Activated CD8-positive, alpha-beta T cell treated with anti-CD3 and anti-CD28 coated beads, Interleukin-2, amount 10 ng/mL, durations not matched to agents 7 days and 5 days (primary cell): ENCODE measurements around the gene ESRRB. TPM values are rescaled to one million over a fixed set of nuclear protein-coding genes. Genes with fewer than 3 reads are reported as not detected.

Source experiments
- ATAC-seq: fragments of 150-1000 bp; cut with Tn5 transposase; one replicate; pipeline ENCODE4 v1.10.0; 2021; ENCODE audit warnings: moderate library complexity
- CTCF ChIA-PET: fragments of 350-600 bp; sonication (Branson Sonifier 250); formaldehyde crosslinking; loops from one replicate; lab custom pipeline; 2021; ENCODE audit warnings: antibody characterized with exemption; lab: Charles Lee
- POLR2A ChIA-PET: fragments of 350-600 bp; sonication (Branson Sonifier 250); formaldehyde crosslinking; loops from one replicate; lab custom pipeline; 2021; ENCODE audit warnings: antibody characterized with exemption; lab: Charles Lee
- DNase-seq: peaks from one replicate; pipeline ENCODE4 v3.0.0-alpha.2; 2020
- H3K27ac Mint-ChIP-seq: one replicate; pipeline ENCODE4 v1.8.0; 2021; ENCODE audit warnings: mild to moderate bottlenecking, mixed read lengths
- H3K27me3 Mint-ChIP-seq: one replicate; pipeline ENCODE4 v1.8.0; 2021; ENCODE audit warnings: low read depth, mixed read lengths
- H3K36me3 Mint-ChIP-seq: one replicate; pipeline ENCODE4 v1.8.0; 2021; ENCODE audit warnings: low read depth, mixed read lengths
- H3K4me1 Mint-ChIP-seq: one replicate; pipeline ENCODE4 v1.8.0; 2021; ENCODE audit warnings: low read depth, mixed read lengths
- H3K4me3 Mint-ChIP-seq: one replicate; pipeline ENCODE4 v1.8.0; 2021; ENCODE audit warnings: mild to moderate bottlenecking, mixed read lengths
- H3K9me3 Mint-ChIP-seq: one replicate; pipeline ENCODE4 v1.8.0; 2022; ENCODE audit warnings: mixed read lengths; ENCODE audit not compliant: insufficient read depth
- total RNA-seq, 2 experiments: library from RNA; stranded (reverse); gene quantifications; one replicate each; pipeline ENCODE4 v1.2.3, GENCODE V29; 2021

ESRRB gene
- total RNA-seq, 2 experiments from 2014 or later = 0.05 TPM; not detected in 1

DNA sequence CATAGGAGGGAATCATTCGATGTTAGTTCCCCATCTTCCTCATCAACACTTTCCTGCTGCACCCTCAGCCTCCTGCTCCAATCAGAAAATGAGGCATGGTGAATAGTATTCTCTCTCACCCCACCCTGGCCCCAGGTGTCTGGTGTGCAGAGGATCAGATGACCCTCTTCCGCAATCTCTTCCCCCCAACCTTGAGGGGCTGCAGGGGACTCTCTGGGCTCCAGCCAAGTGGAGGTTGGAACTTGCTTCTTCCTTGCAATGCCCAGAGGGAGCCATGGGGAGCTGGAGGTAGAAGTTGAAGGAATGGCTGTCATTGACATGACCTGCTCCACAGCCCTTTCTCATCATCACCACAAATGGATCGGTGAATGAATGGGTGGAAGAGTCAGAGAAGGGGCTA is 20.2 kb upstream of the ESRRB start:
- ChIA-PET CTCF (interaction anchor here (1.0 kb wide), 1 partner anchor 304 kb away, joined by 3 read pairs; no protein-coding TSS in a partner anchor), POLR2A (no interaction called here)
- no peak overlapping the region for H3K27ac Mint-ChIP-seq
- ATAC-seq (no peak), DNase-seq (no peak)
- no peaks in the 10 kb centered on the region for H3K9me3 Mint-ChIP-seq
- no peak overlapping the region for H3K4me3 Mint-ChIP-seq
- H3K27me3 Mint-ChIP-seq = peaks cover 7% of the 10 kb centered on the region
- H3K36me3 Mint-ChIP-seq = no peaks in the 10 kb centered on the region
- H3K4me1 Mint-ChIP-seq = peaks cover 3% of the 10 kb centered on the region

DNA sequence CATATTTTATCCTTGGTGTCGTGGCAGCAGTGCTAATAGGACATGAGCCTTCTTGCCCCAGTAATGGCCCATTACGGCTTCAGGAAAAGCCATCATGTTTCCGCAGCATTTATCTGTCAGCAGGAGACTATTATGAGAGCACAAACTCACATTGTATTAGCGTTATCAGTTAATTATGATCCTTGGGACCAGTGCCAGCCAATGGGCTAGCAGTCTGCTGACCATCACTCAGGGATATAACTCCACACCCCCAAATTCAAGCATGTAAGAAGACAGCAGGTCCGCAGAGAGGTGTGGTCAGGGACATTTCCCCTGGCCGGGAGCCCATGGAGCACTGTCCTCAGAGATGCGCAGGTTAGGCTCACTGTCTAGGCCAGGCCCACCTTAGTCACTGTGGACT is 4.9 kb upstream of the ESRRB start:
- Mint-ChIP-seq H3K4me1 (no peaks in the 10 kb centered on the region), H3K27me3 (peaks cover 31% of the 10 kb centered on the region), H3K27ac (no peak overlapping the region), H3K36me3 (no peaks in the 10 kb centered on the region), H3K9me3 (no peaks in the 10 kb centered on the region), H3K4me3 (no peak overlapping the region)
- CTCF ChIA-PET = interaction anchor here (1.1 to 1.4 kb wide), 2 partner anchors 16 to 320 kb away, joined by 4 to 6 read pairs; no protein-coding TSS in a partner anchor
- ATAC-seq (no peak), DNase-seq (no peak)
- POLR2A ChIA-PET = no interaction called here

DNA sequence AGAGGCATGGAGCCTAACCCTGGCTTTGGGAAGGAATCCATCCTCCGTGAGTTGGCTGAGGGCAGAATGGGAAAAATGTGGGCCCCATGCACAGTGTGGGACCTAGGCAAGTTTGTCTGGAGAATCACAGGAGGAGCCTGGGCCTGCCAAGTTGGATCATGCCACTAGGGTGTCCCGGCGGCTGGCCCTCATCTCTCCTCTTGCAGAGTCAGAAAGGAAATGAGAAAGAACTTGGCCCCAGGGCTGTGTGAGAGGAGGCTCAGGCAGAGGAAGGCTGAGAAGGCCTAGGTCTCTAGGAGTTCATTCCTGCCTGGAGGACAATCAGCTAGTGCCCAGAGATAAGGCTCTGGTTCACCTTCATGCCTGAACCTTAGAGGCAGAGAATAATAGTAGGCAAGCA is 2.5 kb upstream of the ESRRB start:
- H3K36me3 Mint-ChIP-seq = no peaks in the 10 kb centered on the region
- POLR2A ChIA-PET = no interaction called here
- H3K27me3 Mint-ChIP-seq = peaks cover 48% of the 10 kb centered on the region
- CTCF ChIA-PET = no interaction called here
- DNase-seq = no peak
- no peak overlapping the region for H3K27ac Mint-ChIP-seq
- ATAC-seq = no peak
- H3K9me3 Mint-ChIP-seq = no peaks in the 10 kb centered on the region
- peaks cover 3% of the 10 kb centered on the region for H3K4me1 Mint-ChIP-seq
- H3K4me3 Mint-ChIP-seq = no peak overlapping the region

DNA sequence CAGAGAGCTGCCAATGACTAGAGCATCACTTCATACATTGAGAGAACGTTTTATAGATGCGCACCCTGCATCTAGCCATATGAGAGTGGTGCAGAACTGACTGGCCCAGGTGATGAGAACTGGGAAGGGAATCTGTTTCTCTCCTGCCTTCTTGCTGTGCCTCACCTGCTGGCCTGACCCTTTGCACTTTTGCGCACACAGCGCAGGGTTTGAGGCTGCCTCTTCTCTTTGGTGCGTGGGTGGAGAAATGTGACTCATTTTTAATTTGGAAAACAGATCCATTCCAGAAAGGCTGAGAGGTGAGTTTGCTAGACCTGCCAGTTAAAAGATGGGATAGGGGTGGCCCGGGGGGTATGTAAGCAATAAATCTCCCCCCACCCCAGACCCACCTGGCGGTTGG is 453 bp upstream of the ESRRB start:
- H3K4me1 Mint-ChIP-seq = peaks cover 3% of the 10 kb centered on the region
- ChIA-PET CTCF (interaction anchor here (1.5 kb wide), 1 partner anchor 10 kb away, joined by 3 read pairs; no protein-coding TSS in a partner anchor), POLR2A (no interaction called here)
- DNase-seq (no peak), ATAC-seq (no peak)
- H3K4me3 Mint-ChIP-seq = no peak overlapping the region
- H3K27ac Mint-ChIP-seq = no peak overlapping the region
- H3K9me3 Mint-ChIP-seq = no peaks in the 10 kb centered on the region
- H3K27me3 Mint-ChIP-seq = peaks cover 62% of the 10 kb centered on the region
- H3K36me3 Mint-ChIP-seq = no peaks in the 10 kb centered on the region

DNA sequence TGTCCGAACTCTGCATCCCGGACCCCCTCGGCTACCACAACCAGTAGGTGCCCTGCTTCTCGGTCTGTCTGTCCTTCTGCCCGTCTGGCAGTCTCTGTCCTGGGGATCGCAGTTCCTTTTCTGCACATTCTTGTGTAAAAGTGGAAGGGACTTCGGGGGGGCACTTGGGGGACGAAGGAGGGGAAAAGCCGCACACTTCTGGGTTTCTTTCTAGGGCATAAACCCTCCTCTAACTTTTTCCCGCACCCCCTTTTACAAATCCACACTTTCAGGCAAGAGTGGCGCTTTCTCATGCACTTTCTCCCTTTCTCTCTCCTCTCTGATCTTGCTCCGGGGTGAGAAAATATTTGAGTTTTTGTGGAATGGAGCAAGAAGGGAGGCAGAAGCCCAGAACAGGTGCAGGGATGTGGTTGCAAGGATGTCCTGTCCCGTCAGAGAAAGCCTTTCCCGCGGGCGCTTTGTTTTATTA is 506 bp downstream of the ESRRB start:
- peaks cover 66% of the 10 kb centered on the region for H3K27me3 Mint-ChIP-seq
- H3K4me3 Mint-ChIP-seq = no peak overlapping the region
- CTCF ChIA-PET = interaction anchor here (1.5 kb wide), 1 partner anchor 9 kb away, joined by 3 read pairs; no protein-coding TSS in a partner anchor
- H3K27ac Mint-ChIP-seq = no peak overlapping the region
- POLR2A ChIA-PET = no interaction called here
- H3K36me3 Mint-ChIP-seq = no peaks in the 10 kb centered on the region
- no peak for ATAC-seq
- peaks cover 3% of the 10 kb centered on the region for H3K4me1 Mint-ChIP-seq
- no peak for DNase-seq
- H3K9me3 Mint-ChIP-seq = no peaks in the 10 kb centered on the region

DNA sequence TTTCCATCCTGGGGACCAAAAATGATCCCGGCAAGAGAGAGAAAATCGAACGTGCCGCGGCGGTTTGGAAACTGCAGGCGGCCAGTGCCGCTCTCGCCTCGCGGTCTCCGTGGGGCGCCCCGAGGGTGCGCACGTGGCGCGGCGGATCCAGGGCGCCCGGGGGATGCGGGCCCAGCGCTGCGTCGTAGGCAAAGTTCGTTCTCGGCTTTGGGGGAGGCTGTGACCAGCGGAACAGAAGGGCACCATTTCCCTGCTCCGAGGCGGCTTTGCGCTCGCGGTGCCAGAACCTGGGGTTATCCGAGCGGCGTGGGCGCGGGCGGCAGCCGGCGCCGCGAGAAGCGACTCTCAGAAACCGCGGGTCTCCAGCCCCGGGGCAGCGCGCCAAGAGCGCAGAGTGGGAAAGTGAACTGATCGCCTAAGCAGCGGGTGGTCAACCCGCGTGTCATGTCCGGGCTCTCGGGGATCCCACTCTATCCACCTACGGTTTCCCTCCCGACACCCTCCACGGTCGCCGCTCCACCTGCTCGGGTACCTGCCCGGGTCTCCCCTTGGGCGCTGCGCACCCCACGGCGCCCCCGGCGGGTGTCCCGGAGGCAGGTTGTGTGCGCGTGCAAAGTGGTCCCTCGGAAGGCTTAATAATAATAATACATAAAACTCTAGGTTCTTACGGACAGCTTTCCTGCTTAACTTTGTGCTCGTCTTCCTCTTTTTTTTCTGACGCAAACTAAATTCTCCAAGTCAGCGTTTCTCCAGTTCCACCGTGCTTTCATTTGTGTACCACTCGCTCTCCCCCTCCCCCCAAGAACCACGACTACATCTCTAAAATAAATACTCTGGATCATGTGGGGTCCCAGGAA is 1.2 kb downstream of the ESRRB start:
- Mint-ChIP-seq H3K27me3 (peaks cover 68% of the 10 kb centered on the region), H3K4me1 (peaks cover 3% of the 10 kb centered on the region), H3K9me3 (no peaks in the 10 kb centered on the region), H3K27ac (no peak overlapping the region), H3K36me3 (no peaks in the 10 kb centered on the region), H3K4me3 (no peak overlapping the region)
- ATAC-seq = no peak
- ChIA-PET CTCF (interaction anchor here (1.9 kb wide), 1 partner anchor 10 kb away, joined by 10 read pairs; no protein-coding TSS in a partner anchor), POLR2A (no interaction called here)
- no peak for DNase-seq

DNA sequence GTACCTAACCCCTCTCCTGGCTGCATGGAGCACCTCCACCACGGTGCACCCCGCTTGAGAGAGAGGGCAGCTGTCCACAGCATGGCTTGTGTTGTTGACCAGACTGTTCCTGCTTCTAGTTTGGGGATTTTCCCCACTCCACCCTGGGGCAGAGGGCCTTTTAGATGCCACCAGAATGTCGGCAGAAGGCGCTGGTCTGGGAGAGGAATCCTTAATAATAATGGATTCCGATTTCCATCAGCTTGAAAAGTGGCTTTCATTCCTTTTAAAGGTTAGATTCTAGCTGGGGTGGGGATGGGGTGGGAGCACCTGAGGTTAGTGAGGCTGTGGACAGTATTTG is 1.8 kb downstream of the ESRRB start:
- no peaks in the 10 kb centered on the region for H3K9me3 Mint-ChIP-seq
- POLR2A ChIA-PET = no interaction called here
- CTCF ChIA-PET = interaction anchor here (1.9 kb wide), 1 partner anchor 10 kb away, joined by 10 read pairs; no protein-coding TSS in a partner anchor
- no peak overlapping the region for H3K4me3 Mint-ChIP-seq
- H3K4me1 Mint-ChIP-seq = peaks cover 3% of the 10 kb centered on the region
- DNase-seq = no peak
- no peaks in the 10 kb centered on the region for H3K36me3 Mint-ChIP-seq
- H3K27ac Mint-ChIP-seq = no peak overlapping the region
- ATAC-seq = no peak
- peaks cover 69% of the 10 kb centered on the region for H3K27me3 Mint-ChIP-seq

DNA sequence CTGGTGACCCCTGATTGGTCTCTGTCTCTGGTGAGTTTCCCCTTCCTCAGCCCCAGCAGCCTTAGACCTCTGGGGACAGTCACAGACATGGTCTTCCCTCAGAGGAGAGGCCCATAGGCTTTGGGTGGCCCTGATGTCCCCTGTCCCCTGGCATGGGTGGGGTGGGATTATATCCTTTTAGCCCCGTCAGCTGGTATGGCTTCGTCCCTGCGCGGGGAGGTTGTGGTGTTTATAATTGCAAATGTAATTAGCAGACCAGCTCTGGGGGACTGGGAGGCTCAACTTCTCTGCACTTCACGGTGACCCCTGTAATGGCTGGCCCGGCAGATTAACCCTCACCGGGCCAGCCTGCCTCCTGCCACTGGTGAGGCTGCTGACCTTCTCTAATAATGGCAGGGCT is 5.1 kb downstream of the ESRRB start:
- Mint-ChIP-seq H3K36me3 (no peaks in the 10 kb centered on the region), H3K27me3 (peaks cover 72% of the 10 kb centered on the region), H3K9me3 (no peaks in the 10 kb centered on the region), H3K4me1 (peaks cover 3% of the 10 kb centered on the region), H3K27ac (no peak overlapping the region), H3K4me3 (no peak overlapping the region)
- ATAC-seq (no peak), DNase-seq (no peak)
- POLR2A ChIA-PET = no interaction called here
- CTCF ChIA-PET = no interaction called here

DNA sequence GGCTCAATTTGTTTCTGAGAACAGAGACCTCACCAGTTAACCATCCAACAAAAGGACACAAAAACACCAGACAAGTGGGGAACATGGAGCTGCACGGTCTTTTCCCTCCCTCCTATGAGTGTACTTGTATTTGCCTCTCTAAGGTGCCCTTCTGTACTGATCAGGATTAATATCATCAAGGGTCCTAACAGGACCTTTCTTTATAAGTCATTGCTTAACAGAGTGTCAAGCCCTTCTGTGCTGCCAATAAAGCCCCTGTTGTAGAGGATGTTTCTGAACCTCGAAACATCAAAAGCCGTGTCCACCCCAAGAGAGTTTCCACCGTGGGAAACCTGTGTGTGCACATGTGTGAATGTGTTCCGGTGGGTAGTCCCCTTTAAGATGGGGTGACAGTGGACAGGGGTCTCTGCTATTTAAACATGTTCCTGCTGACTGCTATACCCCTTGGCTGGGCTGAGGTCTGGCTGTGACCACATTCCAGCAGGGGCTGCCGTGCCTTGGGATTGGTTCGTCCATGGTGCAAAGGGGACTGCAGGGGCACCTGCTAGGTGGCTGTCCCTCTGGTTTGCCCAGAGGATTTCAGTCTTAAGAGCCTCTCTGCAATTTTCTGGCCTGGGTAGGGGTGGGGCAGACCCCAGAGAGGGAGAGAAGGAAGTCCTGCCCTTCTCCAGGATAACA is 6.0 kb downstream of the ESRRB start:
- peaks cover 66% of the 10 kb centered on the region for H3K27me3 Mint-ChIP-seq
- H3K36me3 Mint-ChIP-seq = no peaks in the 10 kb centered on the region
- peaks cover 3% of the 10 kb centered on the region for H3K4me1 Mint-ChIP-seq
- H3K4me3 Mint-ChIP-seq = no peak overlapping the region
- no peaks in the 10 kb centered on the region for H3K9me3 Mint-ChIP-seq
- no peak for DNase-seq
- ChIA-PET POLR2A (no interaction called here), CTCF (no interaction called here)
- H3K27ac Mint-ChIP-seq = no peak overlapping the region
- no peak for ATAC-seq

DNA sequence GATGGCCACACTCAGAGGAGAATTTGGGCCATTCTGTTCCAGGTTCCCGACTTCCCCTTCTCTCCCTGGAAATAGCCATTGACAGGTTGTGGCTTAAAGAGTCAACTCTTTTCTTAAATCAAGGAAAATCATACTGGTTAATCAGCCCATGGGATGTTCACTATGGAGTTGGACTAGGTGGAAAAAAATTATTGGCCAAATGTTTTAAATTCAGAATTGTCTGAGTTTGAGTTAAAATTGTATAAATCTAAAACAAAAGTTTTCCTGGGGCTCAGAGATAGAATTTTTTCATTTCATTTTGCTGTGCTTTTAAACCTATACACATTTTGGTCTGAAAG is 6.5 kb downstream of the ESRRB start:
- Mint-ChIP-seq H3K9me3 (no peaks in the 10 kb centered on the region), H3K4me1 (peaks cover 1% of the 10 kb centered on the region), H3K27ac (no peak overlapping the region), H3K4me3 (no peak overlapping the region), H3K27me3 (peaks cover 63% of the 10 kb centered on the region), H3K36me3 (no peaks in the 10 kb centered on the region)
- ATAC-seq = no peak
- ChIA-PET POLR2A (no interaction called here), CTCF (no interaction called here)
- no peak for DNase-seq

DNA sequence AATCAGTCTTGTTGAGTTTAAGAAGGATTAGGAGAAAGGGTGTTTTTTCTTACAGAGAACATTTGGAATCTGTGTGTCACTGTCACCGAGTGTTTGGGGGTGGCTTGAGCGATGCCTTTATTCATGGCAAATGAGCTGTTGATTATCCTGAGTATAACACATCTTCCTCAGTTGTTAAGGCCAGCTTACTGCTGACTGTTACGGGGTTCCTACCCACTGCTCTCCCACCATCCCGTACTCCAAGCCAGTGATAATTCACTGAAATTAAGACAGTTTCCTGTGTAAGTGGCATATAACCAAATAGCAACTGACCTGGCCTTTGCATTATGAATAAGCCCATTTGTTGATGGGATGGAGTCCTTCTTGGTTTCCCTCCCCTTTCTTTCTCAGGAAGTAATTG is 9.5 kb downstream of the ESRRB start:
- Mint-ChIP-seq H3K9me3 (no peaks in the 10 kb centered on the region), H3K4me3 (no peak overlapping the region), H3K36me3 (no peaks in the 10 kb centered on the region), H3K27ac (no peak overlapping the region), H3K4me1 (no peaks in the 10 kb centered on the region), H3K27me3 (peaks cover 44% of the 10 kb centered on the region)
- ChIA-PET CTCF (interaction anchor here (0.9 to 1.1 kb wide), 3 partner anchors 10 to 335 kb away, joined by 3 to 4 read pairs (median 3); partner anchors contain the start of gene ESRRB), POLR2A (no interaction called here)
- ATAC-seq = no peak
- DNase-seq = no peak
